Measurements from ENCODE around the gene DISC1.

DNA sequence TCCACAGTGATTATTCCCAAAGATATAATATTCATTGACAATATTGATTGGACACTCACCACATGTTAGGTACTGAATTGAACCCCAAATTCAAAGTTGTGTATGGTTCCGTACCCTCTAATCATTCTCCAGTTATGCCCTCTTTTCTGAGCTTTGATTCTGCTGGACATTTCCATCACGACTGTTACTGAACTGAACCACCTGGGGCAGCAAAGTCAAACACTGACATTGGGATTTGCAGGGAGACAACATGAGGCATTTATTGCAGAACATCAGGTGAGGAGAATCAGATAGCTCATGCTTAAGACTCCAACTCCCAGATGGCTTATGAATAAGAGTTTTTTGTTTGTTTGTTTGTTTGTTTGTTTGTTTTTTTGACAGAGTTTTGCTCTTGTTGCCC lies 420.9 kb downstream of the DISC1 start:
- TF ChIP-seq POLR2A (IDR thresholded peaks at IDR 0.05; ENCODE audit: low read depth, low read length): no peak
- no peak for TF ChIP-seq POLR2AphosphoS5 (IDR thresholded peaks at IDR 0.05; ENCODE audit: low read depth, low read length)
- no peak for TF ChIP-seq TAF1 (IDR thresholded peaks at IDR 0.05; ENCODE audit: low read depth, low read length)
- no peak for TF ChIP-seq SPI1 (IDR thresholded peaks at IDR 0.05; ENCODE audit: low read depth, low read length)

Data from GM12891 (cell line).